ENCODE measurements around the gene RIPK4.

- TF ChIP-seq CTCF (IDR thresholded peaks at IDR 0.05; ENCODE audit: insufficient read depth, low read depth, low read length) (no peak), EZH2 (IDR thresholded peaks at IDR 0.05; ENCODE audit: insufficient read depth, low read length) (no peak)
Measured at GRCh38 chr21:41710823-41711160, 56.1 kb downstream of the RIPK4 start.
